ENCODE measurements around the gene ZBED2. TPM values are rescaled to one million over a fixed set of nuclear protein-coding genes. Genes with fewer than 3 reads are reported as not detected.
A peak's percentile ranks its signal among the peaks of the same experiment; 100 is the strongest.

The ZBED2 gene
- polyA plus RNA-seq, 2 of the 4 experiments (the other 2 are of a cell fraction): 0.48 to 1.9 TPM

DNA sequence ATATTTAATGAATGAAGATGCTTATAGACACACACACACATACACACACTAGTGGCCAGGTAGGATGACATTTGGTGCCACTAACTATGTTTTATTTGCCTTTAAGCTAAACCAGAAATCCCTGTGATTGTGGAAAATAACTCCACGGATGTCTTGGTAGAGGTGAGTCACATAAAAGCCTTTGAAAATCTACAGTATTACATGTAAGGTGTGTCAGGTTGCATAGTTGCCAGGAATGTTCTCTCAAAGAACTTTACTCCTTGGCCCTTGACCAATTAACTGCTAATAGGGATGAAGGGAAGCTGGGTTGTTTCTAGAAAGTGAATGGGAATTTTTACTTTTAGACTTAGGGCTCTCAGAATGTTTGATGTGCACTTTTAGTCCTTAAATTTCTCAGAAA lies 9.9 kb downstream of the ZBED2 start (continued):
- TF ChIP-seq CHD2 (IDR thresholded peaks at IDR 0.05; ENCODE audit: low read length, partially characterized antibody) (no peak), HEYL (CRISPR knock-in tag; IDR thresholded peaks at IDR 0.05) (no peak), CBX2 (IDR thresholded peaks at IDR 0.05; ENCODE audit: borderline replicate concordance, low read depth) (no peak), USF2 (IDR thresholded peaks at IDR 0.05) (no peak), JUNB (IDR thresholded peaks at IDR 0.05) (peak; percentile 58; the same call in 1 of the 2 replicates), FOSL2 (IDR thresholded peaks at IDR 0.05) (peak; percentile 52), FOSL2 (CRISPR knock-in tag; IDR thresholded peaks at IDR 0.05) (peak; percentile 65), GATA3 (IDR thresholded peaks at IDR 0.05; ENCODE audit: borderline replicate concordance) (peak; percentile 34; the same call in 1 of the 2 replicates), ZSCAN20 (CRISPR knock-in tag; IDR thresholded peaks at IDR 0.05) (no peak), EHF (CRISPR knock-in tag; IDR thresholded peaks at IDR 0.05) (no peak), FOSB (CRISPR knock-in tag; IDR thresholded peaks at IDR 0.05) (no peak), TP53 (CRISPR knock-in tag; IDR thresholded peaks at IDR 0.05) (no peak), ZC3H11A (IDR thresholded peaks at IDR 0.05) (no peak), RCOR1 (IDR thresholded peaks at IDR 0.05; ENCODE audit: low read depth, low read length) (no peak), BHLHE40 (IDR thresholded peaks at IDR 0.05; ENCODE audit: low read depth, low read length) (no peak), RFX5 (IDR thresholded peaks at IDR 0.05) (no peak), EHMT2 (IDR thresholded peaks at IDR 0.05; ENCODE audit: low read depth) (no peak), EP300 (IDR thresholded peaks at IDR 0.05) (peak in 1 of 2 experiments; percentile 66; a peak in 1 of 5 replicates), CHD4 (IDR thresholded peaks at IDR 0.05; ENCODE audit: borderline replicate concordance) (no peak), KDM5A (IDR thresholded peaks at IDR 0.05) (no peak), HOXB5 (CRISPR knock-in tag; IDR thresholded peaks at IDR 0.05) (no peak), MYC (IDR thresholded peaks at IDR 0.05; ENCODE audit: borderline replicate concordance, low read length) (no peak), ZNF302 (CRISPR knock-in tag; IDR thresholded peaks at IDR 0.05) (no peak), RNF2 (IDR thresholded peaks at IDR 0.05; ENCODE audit: borderline replicate concordance, low read depth) (no peak), CTCF (IDR thresholded peaks at IDR 0.05) (no peak), HOXA7 (CRISPR knock-in tag; IDR thresholded peaks at IDR 0.05) (no peak), REST (IDR thresholded peaks at IDR 0.05) (no peak)
- TF ChIP-seq, protein P1, sequence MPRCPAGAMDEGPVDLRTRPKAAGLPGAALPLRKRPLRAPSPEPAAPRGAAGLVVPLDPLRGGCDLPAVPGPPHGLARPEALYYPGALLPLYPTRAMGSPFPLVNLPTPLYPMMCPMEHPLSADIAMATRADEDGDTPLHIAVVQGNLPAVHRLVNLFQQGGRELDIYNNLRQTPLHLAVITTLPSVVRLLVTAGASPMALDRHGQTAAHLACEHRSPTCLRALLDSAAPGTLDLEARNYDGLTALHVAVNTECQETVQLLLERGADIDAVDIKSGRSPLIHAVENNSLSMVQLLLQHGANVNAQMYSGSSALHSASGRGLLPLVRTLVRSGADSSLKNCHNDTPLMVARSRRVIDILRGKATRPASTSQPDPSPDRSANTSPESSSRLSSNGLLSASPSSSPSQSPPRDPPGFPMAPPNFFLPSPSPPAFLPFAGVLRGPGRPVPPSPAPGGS (IDR thresholded peaks at IDR 0.05): no peak
